GM13976 (cell line): ENCODE measurements around the gene ZNF579.

Experiments used
- DNase-seq: peaks from one replicate; pipeline ENCODE4 v3.0.0; 2012; ENCODE audit warnings: low spot score
- in situ Hi-C: fragments of 300-500 bp; cut with MboI; formaldehyde crosslinking; loops from one replicate; pipeline ENCODE4 v1.12.0; 2022; ENCODE audit warnings: low sequenced_read_pairs, mixed read lengths, inconsistent platforms; ENCODE audit not compliant: unreplicated experiment
- TF ChIP-seq, protein P1 (sequence below): IDR thresholded peaks from 2 replicates; pipeline ENCODE4 v1.5.1; 2012; ENCODE audit warnings: borderline replicate concordance, mild to moderate bottlenecking; ENCODE audit not compliant: insufficient read depth; ENCODE audit errors: extremely low read depth, missing control alignments, control extremely low read depth

ZNF579 gene

DNA sequence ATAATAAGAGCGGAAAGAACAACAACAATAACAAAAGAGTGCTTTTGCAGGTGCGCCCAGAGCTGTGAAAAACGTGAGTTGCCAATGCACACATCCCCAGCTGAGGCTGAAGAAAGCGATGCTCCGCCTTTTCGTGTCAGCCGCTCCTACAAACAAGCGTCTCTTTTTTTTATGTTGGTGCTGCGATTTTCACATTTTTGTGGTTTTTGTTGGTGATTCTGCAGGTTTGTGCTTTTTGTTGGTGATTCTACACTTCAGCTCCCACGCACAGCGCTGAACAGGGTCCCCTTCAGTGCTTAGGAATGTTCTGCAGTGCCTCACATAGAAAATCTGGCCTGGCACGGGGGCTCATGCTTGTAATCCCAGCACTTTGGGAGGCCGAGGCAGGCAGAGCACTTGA lies 28.0 kb downstream of the ZNF579 start:
- in situ Hi-C loops, result no loop called here
- DNase-seq, result no peak
- TF ChIP-seq, protein P1, sequence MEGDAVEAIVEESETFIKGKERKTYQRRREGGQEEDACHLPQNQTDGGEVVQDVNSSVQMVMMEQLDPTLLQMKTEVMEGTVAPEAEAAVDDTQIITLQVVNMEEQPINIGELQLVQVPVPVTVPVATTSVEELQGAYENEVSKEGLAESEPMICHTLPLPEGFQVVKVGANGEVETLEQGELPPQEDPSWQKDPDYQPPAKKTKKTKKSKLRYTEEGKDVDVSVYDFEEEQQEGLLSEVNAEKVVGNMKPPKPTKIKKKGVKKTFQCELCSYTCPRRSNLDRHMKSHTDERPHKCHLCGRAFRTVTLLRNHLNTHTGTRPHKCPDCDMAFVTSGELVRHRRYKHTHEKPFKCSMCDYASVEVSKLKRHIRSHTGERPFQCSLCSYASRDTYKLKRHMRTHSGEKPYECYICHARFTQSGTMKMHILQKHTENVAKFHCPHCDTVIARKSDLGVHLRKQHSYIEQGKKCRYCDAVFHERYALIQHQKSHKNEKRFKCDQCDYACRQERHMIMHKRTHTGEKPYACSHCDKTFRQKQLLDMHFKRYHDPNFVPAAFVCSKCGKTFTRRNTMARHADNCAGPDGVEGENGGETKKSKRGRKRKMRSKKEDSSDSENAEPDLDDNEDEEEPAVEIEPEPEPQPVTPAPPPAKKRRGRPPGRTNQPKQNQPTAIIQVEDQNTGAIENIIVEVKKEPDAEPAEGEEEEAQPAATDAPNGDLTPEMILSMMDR, result no peak

DNA sequence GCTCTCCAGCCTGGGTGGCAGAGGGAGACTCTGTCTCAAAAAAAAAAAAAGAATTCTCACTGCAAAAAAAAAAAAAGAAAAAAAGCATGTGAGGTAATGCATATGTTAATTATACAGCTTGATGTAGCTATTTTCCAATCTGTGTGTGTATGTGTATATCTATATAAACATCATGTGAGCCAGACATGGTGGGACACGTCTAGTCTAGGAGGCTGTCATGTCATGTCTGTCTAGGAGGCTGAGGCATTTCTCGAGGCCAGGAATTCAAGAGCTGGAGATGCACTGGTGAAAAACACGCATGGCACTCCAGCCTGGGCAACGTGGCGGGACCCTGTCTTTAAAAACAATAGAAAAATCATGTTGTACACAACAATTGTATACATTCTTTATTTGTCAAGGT lies 28.4 kb downstream of the ZNF579 start:
- no peak for DNase-seq
- in situ Hi-C loops, result no loop called here
- TF ChIP-seq, protein P1, result no peak

DNA sequence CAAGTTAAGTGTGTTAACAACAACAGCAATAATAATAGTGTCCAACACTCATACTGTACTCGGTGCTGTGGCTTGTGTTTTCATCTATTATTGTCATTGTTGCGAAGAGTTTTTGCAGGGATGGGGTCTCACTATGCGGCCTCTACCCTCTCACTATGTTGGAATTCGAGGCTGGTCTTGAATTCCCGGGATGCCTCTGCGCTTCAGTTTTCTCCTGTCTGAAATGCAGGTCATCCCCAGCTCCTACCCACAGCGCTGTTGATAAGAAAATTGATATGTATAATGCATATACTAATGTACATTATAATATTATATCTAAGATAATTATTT lies 30.4 kb downstream of the ZNF579 start:
- DNase-seq, result no peak
- in situ Hi-C loops, result no loop called here
- TF ChIP-seq, protein P1, result no peak

DNA sequence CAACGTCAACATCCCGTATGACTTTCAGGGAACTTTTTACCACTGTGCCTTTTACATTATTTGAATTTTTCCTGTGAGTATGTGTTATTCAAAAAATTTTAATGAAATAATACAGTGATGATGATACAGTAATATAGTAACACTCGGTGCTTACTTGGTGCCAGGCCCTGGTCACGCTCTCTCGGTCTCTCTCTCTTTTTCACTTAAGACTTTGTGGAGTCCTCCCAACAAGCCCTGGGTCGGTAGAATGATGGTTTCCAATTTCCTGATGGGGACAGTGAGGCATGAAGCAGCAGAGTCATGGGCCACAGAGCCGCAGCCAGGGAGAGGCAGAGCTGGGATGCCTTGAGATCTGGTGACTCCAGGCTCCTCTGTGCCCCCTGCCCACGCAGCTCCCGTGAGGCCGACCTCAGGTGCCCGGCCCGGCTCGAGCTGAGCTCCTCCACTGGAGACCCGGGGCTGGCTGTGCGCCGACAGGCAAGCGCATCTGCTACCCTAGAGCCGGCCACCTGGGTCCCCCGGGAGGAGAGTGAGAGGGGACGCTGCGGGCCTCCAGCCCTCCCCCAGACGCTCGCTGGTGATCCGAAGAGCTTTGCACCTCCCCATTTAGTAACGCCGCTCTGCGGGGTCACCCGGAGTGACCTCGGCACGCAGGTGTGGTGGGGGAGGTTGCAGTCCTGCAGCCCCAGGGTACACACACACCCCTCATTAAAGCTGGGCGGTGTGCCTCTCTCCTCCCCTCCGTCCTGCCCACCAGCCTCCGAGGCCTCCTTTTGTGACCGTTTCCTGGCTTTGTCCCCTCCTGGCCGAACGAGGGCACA lies 30.9 kb downstream of the ZNF579 start:
- in situ Hi-C loops, result no loop called here
- TF ChIP-seq, protein P1, result no peak
- DNase-seq, result peak; percentile 52

DNA sequence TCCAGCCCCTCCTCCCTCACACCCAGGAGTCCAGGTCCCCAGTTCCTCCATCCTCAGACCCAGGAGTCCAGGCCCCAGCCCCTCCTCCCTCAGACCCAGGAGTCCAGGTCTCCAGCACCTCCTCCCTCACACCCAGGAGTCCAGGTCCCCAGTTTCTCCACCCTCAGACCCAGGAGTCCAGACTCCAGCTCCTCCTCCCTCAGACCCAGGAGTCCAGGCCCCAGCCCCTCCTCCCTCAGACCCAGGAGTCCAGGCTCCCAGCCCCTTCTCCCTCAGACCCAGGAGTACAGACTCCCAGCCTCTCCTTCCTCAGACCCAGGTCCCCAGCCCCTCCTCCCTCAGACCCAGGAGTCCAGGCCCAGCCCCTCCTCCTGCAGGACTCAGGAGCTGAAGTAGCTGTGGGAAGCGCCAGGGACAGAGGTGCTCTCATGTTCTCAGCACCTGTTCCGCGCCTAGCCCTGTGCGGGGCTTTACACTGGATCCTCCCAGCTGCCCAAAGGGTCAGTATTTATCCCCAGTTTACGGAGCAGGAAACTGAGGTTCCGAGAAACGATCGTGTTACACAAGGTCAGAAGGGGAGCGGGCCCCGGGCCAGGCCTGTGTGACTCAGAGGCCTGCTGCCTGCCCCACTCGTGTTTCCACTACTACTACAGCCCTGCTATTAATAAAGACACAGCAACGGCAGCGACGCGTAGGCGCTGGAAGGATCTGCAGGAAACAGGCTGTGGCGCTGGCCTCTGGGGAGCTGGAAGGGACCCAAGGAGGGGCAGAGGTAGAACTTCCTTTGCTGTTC lies 33.6 kb downstream of the ZNF579 start:
- in situ Hi-C loops, result no loop called here
- DNase-seq, result peak; percentile 36
- TF ChIP-seq, protein P1, result no peak

DNA sequence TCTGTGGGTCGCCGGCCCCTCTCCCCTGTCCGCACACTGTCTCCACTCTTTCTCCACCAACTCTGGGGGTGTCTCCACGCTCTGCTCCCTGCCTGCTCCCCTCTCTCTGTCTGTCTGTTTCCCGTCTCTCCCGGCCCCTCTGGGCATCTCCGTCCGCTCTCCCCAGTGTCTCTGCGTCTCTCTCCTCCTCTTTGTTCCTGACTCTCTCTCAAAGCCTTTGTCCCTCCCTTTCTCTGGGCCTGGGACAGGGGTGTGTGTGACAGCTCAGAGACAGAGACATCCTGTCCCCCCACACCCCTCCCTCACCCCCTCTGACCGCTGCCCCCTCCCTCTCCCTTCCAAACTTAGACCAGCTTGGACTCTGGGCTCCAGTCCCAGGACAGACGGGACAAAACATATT lies 34.6 kb downstream of the ZNF579 start:
- peak; percentile 30 for DNase-seq
- TF ChIP-seq, protein P1, result no peak
- in situ Hi-C loops, result no loop called here

DNA sequence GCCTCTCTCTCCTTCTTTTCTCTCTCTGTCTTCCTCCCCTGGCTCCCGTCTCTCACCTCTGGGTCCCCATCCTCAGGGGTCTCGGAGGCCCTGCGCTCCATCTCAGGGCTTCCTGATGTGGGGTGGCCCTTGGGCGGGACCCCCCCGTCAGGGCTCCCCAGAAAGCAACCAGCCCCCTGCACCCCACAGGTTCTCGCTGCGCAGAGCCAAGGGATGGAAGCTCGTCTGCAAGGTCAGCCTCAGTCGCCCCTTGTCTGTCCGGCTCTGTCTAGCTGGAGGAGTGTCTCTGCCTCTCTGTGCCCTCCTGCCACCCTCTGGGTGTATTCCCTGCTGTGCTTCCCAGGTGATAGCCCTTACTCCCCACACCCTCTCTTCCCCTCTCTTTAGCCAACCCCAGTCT lies 35.2 kb downstream of the ZNF579 start, which contains the start of gene SBK3:
Gene SBK3 (minus strand): TSS at position 101 of the 400 bp plus-strand sequence. CDS start 0 bp downstream, at position 101.
- in situ Hi-C loops, result no loop called here
- TF ChIP-seq, protein P1, result no peak
- peak; percentile 31 for DNase-seq
